Skin epidermis (tissue), 12 donors: Measurements from ENCODE around the gene TIAL1.
"Not testable (repeated sequence)": the region's sequence is repeated elsewhere in the genome, so short reads cannot be mapped to it uniquely, and the experiment has no call there.

Source experiments
- H3K27ac ChIP-seq, 21 experiments: fragments of 200-600 bp; sonication (generic) in 11 of 21; one replicate each; pipeline ENCODE4 v1.5.0; 2020; ENCODE audit warnings: mild to moderate bottlenecking in 3 of 21, inconsistent platforms in 2 of 21, moderate library complexity in 2 of 21
- H3K4me3 ChIP-seq, 7 experiments: fragments of 200-600 bp; sonication (generic) in 2 of 7; one replicate each; pipeline ENCODE4 v1.5.0; 2020; ENCODE audit warnings: inconsistent platforms in 2 of 7, mild to moderate bottlenecking in 2 of 7, moderate library complexity in 1 of 7

The TIAL1 gene

GRCh38 chr10:119559511-119559910 lies 37.3 kb downstream of the TIAL1 start:
- H3K4me3 ChIP-seq, H3K27ac ChIP-seq: not testable (repeated sequence)

GRCh38 chr10:119556081-119556480 lies 40.7 kb downstream of the TIAL1 start:
- H3K4me3 ChIP-seq, H3K27ac ChIP-seq: not testable (repeated sequence)

- H3K4me3 ChIP-seq: no peak overlapping the region
- no peak overlapping the region for H3K27ac ChIP-seq
Observed at GRCh38 chr10:119555178-119555784, 41.5 kb downstream of the TIAL1 start.

GRCh38 chr10:119550827-119551226 lies 45.9 kb downstream of the TIAL1 start:
- no peak overlapping the region for H3K4me3 ChIP-seq
- H3K27ac ChIP-seq: no peak overlapping the region

GRCh38 chr10:119549247-119549999 lies 47.3 kb downstream of the TIAL1 start:
- H3K4me3 ChIP-seq: no peak overlapping the region
- H3K27ac ChIP-seq: no peak overlapping the region

GRCh38 chr10:119546009-119546408 lies 50.8 kb downstream of the TIAL1 start:
- Histone ChIP-seq H3K27ac (no peak overlapping the region), H3K4me3 (no peak overlapping the region)

GRCh38 chr10:119545310-119545709 lies 51.5 kb downstream of the TIAL1 start:
- Histone ChIP-seq H3K4me3 (no peak overlapping the region), H3K27ac (no peak overlapping the region)

- H3K27ac ChIP-seq: peak overlapping the region in 13 of 21 experiments; percentile 5 to 91 (median 67)
- peak overlapping the region in 4 of 7 experiments; percentile 68 to 81 (median 79) for H3K4me3 ChIP-seq
Observed at GRCh38 chr10:119543814-119544642, 52.7 kb downstream of the TIAL1 start.

- Histone ChIP-seq H3K4me3 (peak overlapping the region; percentile 68 to 88 (median 81)), H3K27ac (peak overlapping the region; percentile 67 to 91 (median 86))
Observed at GRCh38 chr10:119542988-119543813, 53.6 kb downstream of the TIAL1 start.

GRCh38 chr10:119542357-119542987 lies 54.3 kb downstream of the TIAL1 start, which contains the start of gene RGS10:
TSS of gene RGS10 (minus strand) at chr10:119542719. CDS start at chr10:119542638, 81 bp downstream.
- Histone ChIP-seq H3K27ac (peak within 1 kb of the TSS; percentile 67 to 91 (median 86)), H3K4me3 (peak within 1 kb of the TSS; percentile 68 to 88 (median 81))

- Histone ChIP-seq H3K4me3 (peak overlapping the region; percentile 68 to 88 (median 81)), H3K27ac (peak overlapping the region; percentile 67 to 91 (median 86))
Observed at GRCh38 chr10:119541459-119542356, 55.1 kb downstream of the TIAL1 start.

- peak overlapping the region in 6 of 21 experiments; percentile 14 to 91 (median 86) for H3K27ac ChIP-seq
Observed at GRCh38 chr10:119541046-119541445, 55.7 kb downstream of the TIAL1 start.

GRCh38 chr10:119540038-119540437 lies 56.7 kb downstream of the TIAL1 start:
- Histone ChIP-seq H3K27ac (no peak overlapping the region), H3K4me3 (no peak overlapping the region)

More at GRCh38 chr10:119541046-119541445, 55.7 kb downstream of the TIAL1 start:
- peak overlapping the region in 6 of 7 experiments; percentile 68 to 88 (median 81) for H3K4me3 ChIP-seq

- H3K27ac ChIP-seq: peak overlapping the region in 3 of 21 experiments; percentile 1 to 28 (median 24)
Observed at GRCh38 chr10:119539359-119539825, 57.4 kb downstream of the TIAL1 start.

GRCh38 chr10:119538632-119539358 lies 58.0 kb downstream of the TIAL1 start:
- no peak overlapping the region for H3K4me3 ChIP-seq

More at GRCh38 chr10:119539359-119539825, 57.4 kb downstream of the TIAL1 start:
- no peak overlapping the region for H3K4me3 ChIP-seq

GRCh38 chr10:119537953-119538630 lies 58.7 kb downstream of the TIAL1 start:
- Histone ChIP-seq H3K4me3 (no peak overlapping the region), H3K27ac (peak overlapping the region in 5 of 21 experiments; percentile 11 to 48 (median 14))

More at GRCh38 chr10:119538632-119539358, 58.0 kb downstream of the TIAL1 start:
- H3K27ac ChIP-seq: peak overlapping the region in 5 of 21 experiments; percentile 1 to 48 (median 14)
